ENCODE data around the gene PTRH2.

The PTRH2 gene

GRCh38 chr17:59752446-59752845 lies 45.2 kb upstream of the PTRH2 start:
- Histone ChIP-seq H3K4me3 (ENCODE audit: control insufficient read depth in 1 of 7, extremely low read depth in 1 of 7, insufficient read depth in 4 of 7, low read depth in 2 of 7, low read length in 6 of 7) (no peak overlapping the region), H3K36me3 (ENCODE audit: control insufficient read depth in 4 of 4, insufficient read depth in 4 of 4, low read length in 3 of 4) (peaks cover 0 to 6% (median 4%) of the 10 kb centered on the region in 4 experiments), H3K4me1 (ENCODE audit: control extremely low read depth in 1 of 4, control insufficient read depth in 4 of 4, insufficient read depth in 4 of 4, low read length in 3 of 4) (peaks cover 3 to 14% (median 11%) of the 10 kb centered on the region in 4 experiments), H3K27ac (ENCODE audit: insufficient read depth in 1 of 2, low read depth in 1 of 2, low read length in 2 of 2, poor library complexity in 1 of 2, severe bottlenecking in 2 of 2) (peak overlapping the region in 1 of 2 experiments; percentile 26), H3K27me3 (replicated peaks in 2 of 5; ENCODE audit: control insufficient read depth in 4 of 5, insufficient read depth in 5 of 5, low read length in 4 of 5) (no peaks in the 10 kb centered on the region), H3K9me3 (ENCODE audit: control extremely low read depth in 1 of 5, control insufficient read depth in 4 of 5, insufficient read depth in 2 of 5, low read depth in 1 of 5, low read length in 4 of 5) (no peaks in the 10 kb centered on the region)
- ChIA-PET POLR2A (no interaction called here), CTCF (interaction anchor here (0.7 to 4.0 kb wide), 10 partner anchors 9 to 118 kb away, joined by 3 to 26 read pairs (median 4); no protein-coding TSS in a partner anchor)
- no peak for DNase-seq

- Histone ChIP-seq H3K4me3 (ENCODE audit: control insufficient read depth in 1 of 7, extremely low read depth in 1 of 7, insufficient read depth in 4 of 7, low read depth in 2 of 7, low read length in 6 of 7) (no peak overlapping the region), H3K36me3 (ENCODE audit: control insufficient read depth in 4 of 4, insufficient read depth in 4 of 4, low read length in 3 of 4) (peaks cover 0 to 6% (median 4%) of the 10 kb centered on the region in 4 experiments), H3K27me3 (replicated peaks in 2 of 5; ENCODE audit: control insufficient read depth in 4 of 5, insufficient read depth in 5 of 5, low read length in 4 of 5) (no peaks in the 10 kb centered on the region), H3K4me1 (ENCODE audit: control extremely low read depth in 1 of 4, control insufficient read depth in 4 of 4, insufficient read depth in 4 of 4, low read length in 3 of 4) (peaks cover 3 to 14% (median 11%) of the 10 kb centered on the region in 4 experiments), H3K9me3 (ENCODE audit: control extremely low read depth in 1 of 5, control insufficient read depth in 4 of 5, insufficient read depth in 2 of 5, low read depth in 1 of 5, low read length in 4 of 5) (no peaks in the 10 kb centered on the region), H3K27ac (ENCODE audit: insufficient read depth in 1 of 2, low read depth in 1 of 2, low read length in 2 of 2, poor library complexity in 1 of 2, severe bottlenecking in 2 of 2) (peak overlapping the region in 1 of 2 experiments; percentile 26)
- 96% methylated on average over 10 of the region's 11 CpGs for WGBS (ENCODE audit: insufficient coverage)
- ChIA-PET CTCF (interaction anchor here (0.8 to 4.0 kb wide), 9 partner anchors 13 to 118 kb away, joined by 3 to 26 read pairs (median 4); no protein-coding TSS in a partner anchor), POLR2A (no interaction called here)
- no peak for DNase-seq
These were observed 44.8 kb upstream of the PTRH2 start for GRCh38 chr17:59751955-59752413.

- WGBS (ENCODE audit: insufficient coverage), result no CpG with 5 or more reads among the region's 1 CpG
- CTCF ChIA-PET, result interaction anchor here (1.0 to 1.9 kb wide), 11 partner anchors 12 to 166 kb away, joined by 3 to 7 read pairs (median 3); no protein-coding TSS in a partner anchor
- DNase-seq, result no peak
These were observed 41.4 kb upstream of the PTRH2 start for GRCh38 chr17:59748591-59748990.

DNA sequence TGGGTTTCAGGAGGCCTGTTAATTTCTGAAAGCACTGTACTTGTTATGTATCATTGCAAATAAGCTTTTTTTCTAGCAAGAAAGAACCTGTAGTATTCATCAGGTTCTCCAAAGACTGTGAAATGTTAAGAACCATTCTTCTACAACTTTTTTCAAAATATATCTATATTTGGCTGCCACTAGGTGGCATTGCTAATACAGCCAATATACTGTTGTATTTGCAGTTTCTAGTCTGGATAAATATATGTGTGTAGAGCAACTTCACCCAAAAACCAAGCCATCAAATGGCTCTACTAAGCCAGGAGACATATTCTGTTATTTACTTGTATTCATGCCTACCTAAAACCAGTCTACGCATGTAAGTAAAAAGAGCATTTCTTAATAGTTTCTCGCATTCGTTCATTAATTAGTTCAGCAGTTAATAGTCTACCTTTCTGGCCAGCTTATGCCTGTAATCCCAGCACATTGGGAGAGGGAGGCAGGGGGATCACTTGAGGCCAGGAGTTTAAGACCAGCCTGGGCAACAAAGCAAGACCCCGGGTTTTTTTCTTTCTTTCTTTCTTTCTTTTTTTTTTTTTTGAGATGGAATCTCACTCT lies 39.7 kb upstream of the PTRH2 start:
- peak; percentile 40 to 76 (median 65) for DNase-seq
- Histone ChIP-seq H3K27me3 (replicated peaks in 2 of 5; ENCODE audit: control insufficient read depth in 4 of 5, insufficient read depth in 5 of 5, low read length in 4 of 5) (no peaks in the 10 kb centered on the region), H3K4me3 (ENCODE audit: control insufficient read depth in 1 of 7, extremely low read depth in 1 of 7, insufficient read depth in 4 of 7, low read depth in 2 of 7, low read length in 6 of 7) (no peak overlapping the region), H3K4me1 (ENCODE audit: control extremely low read depth in 1 of 4, control insufficient read depth in 4 of 4, insufficient read depth in 4 of 4, low read length in 3 of 4) (no peaks in the 10 kb centered on the region), H3K9me3 (ENCODE audit: control extremely low read depth in 1 of 5, control insufficient read depth in 4 of 5, insufficient read depth in 2 of 5, low read depth in 1 of 5, low read length in 4 of 5) (peaks cover 0 to 9% (median 1%) of the 10 kb centered on the region in 5 experiments), H3K27ac (ENCODE audit: insufficient read depth in 1 of 2, low read depth in 1 of 2, low read length in 2 of 2, poor library complexity in 1 of 2, severe bottlenecking in 2 of 2) (no peak overlapping the region), H3K36me3 (ENCODE audit: control insufficient read depth in 4 of 4, insufficient read depth in 4 of 4, low read length in 3 of 4) (peaks cover 3 to 13% (median 9%) of the 10 kb centered on the region in 4 experiments)
- POLR2A ChIA-PET, result no interaction called here
- 96% methylated on average over 3 of the region's 4 CpGs for WGBS (ENCODE audit: insufficient coverage)
- CTCF ChIA-PET, result interaction anchor here (1.0 to 2.4 kb wide), 15 partner anchors 8 to 168 kb away, joined by 3 to 7 read pairs (median 3); no protein-coding TSS in a partner anchor

More at GRCh38 chr17:59748591-59748990, 41.4 kb upstream of the PTRH2 start:
- no peak overlapping the region for H3K4me3 ChIP-seq (ENCODE audit: control insufficient read depth in 1 of 7, extremely low read depth in 1 of 7, insufficient read depth in 4 of 7, low read depth in 2 of 7, low read length in 6 of 7)
- H3K27me3 ChIP-seq (replicated peaks in 2 of 5; ENCODE audit: control insufficient read depth in 4 of 5, insufficient read depth in 5 of 5, low read length in 4 of 5), result no peaks in the 10 kb centered on the region
- POLR2A ChIA-PET, result interaction anchor here (0.6 kb wide), 1 partner anchor 127 kb away, joined by 4 read pairs; no protein-coding TSS in a partner anchor
- peaks cover 0 to 9% (median 4%) of the 10 kb centered on the region in 4 experiments for H3K36me3 ChIP-seq (ENCODE audit: control insufficient read depth in 4 of 4, insufficient read depth in 4 of 4, low read length in 3 of 4)
- peaks cover 0 to 3% (median 0%) of the 10 kb centered on the region in 5 experiments for H3K9me3 ChIP-seq (ENCODE audit: control extremely low read depth in 1 of 5, control insufficient read depth in 4 of 5, insufficient read depth in 2 of 5, low read depth in 1 of 5, low read length in 4 of 5)
- H3K4me1 ChIP-seq (ENCODE audit: control extremely low read depth in 1 of 4, control insufficient read depth in 4 of 4, insufficient read depth in 4 of 4, low read length in 3 of 4), result peaks cover 0 to under 1% (median 0%) of the 10 kb centered on the region in 4 experiments
- H3K27ac ChIP-seq (ENCODE audit: insufficient read depth in 1 of 2, low read depth in 1 of 2, low read length in 2 of 2, poor library complexity in 1 of 2, severe bottlenecking in 2 of 2), result no peak overlapping the region

- peaks cover 6 to 17% (median 6%) of the 10 kb centered on the region in 4 experiments for H3K36me3 ChIP-seq (ENCODE audit: control insufficient read depth in 4 of 4, insufficient read depth in 4 of 4, low read length in 3 of 4)
- no CpG with 5 or more reads among the region's 2 CpGs for WGBS (ENCODE audit: insufficient coverage)
- no peaks in the 10 kb centered on the region for H3K27me3 ChIP-seq (replicated peaks in 2 of 5; ENCODE audit: control insufficient read depth in 4 of 5, insufficient read depth in 5 of 5, low read length in 4 of 5)
- H3K4me1 ChIP-seq (ENCODE audit: control extremely low read depth in 1 of 4, control insufficient read depth in 4 of 4, insufficient read depth in 4 of 4, low read length in 3 of 4), result no peaks in the 10 kb centered on the region
- peak overlapping the region in 1 of 2 experiments; percentile 19 for H3K27ac ChIP-seq (ENCODE audit: insufficient read depth in 1 of 2, low read depth in 1 of 2, low read length in 2 of 2, poor library complexity in 1 of 2, severe bottlenecking in 2 of 2)
- no peak for DNase-seq
- no peak overlapping the region for H3K4me3 ChIP-seq (ENCODE audit: control insufficient read depth in 1 of 7, extremely low read depth in 1 of 7, insufficient read depth in 4 of 7, low read depth in 2 of 7, low read length in 6 of 7)
- CTCF ChIA-PET, result interaction anchor here (0.6 to 2.4 kb wide), 7 partner anchors 9 to 169 kb away, joined by 3 to 7 read pairs (median 4); no protein-coding TSS in a partner anchor
- POLR2A ChIA-PET, result no interaction called here
- H3K9me3 ChIP-seq (ENCODE audit: control extremely low read depth in 1 of 5, control insufficient read depth in 4 of 5, insufficient read depth in 2 of 5, low read depth in 1 of 5, low read length in 4 of 5), result peaks cover 0 to 9% (median 1%) of the 10 kb centered on the region in 5 experiments
These were observed 37.8 kb upstream of the PTRH2 start for GRCh38 chr17:59745040-59745439.

- WGBS (ENCODE audit: insufficient coverage), result 88% methylated on average over 2 of the region's 4 CpGs
- ChIA-PET POLR2A (interaction anchor here (0.6 kb wide), 2 partner anchors 104 to 126 kb away, joined by 4 to 7 read pairs; no protein-coding TSS in a partner anchor), CTCF (interaction anchor here (0.7 to 1.2 kb wide), 2 partner anchors 9 to 116 kb away, joined by 3 to 4 read pairs; no protein-coding TSS in a partner anchor)
These were observed 36.6 kb upstream of the PTRH2 start for GRCh38 chr17:59743842-59744241.

GRCh38 chr17:59737324-59737723 lies 30.1 kb upstream of the PTRH2 start:
- Histone ChIP-seq H3K4me1 (ENCODE audit: control extremely low read depth in 1 of 4, control insufficient read depth in 4 of 4, insufficient read depth in 4 of 4, low read length in 3 of 4) (no peaks in the 10 kb centered on the region), H3K27ac (ENCODE audit: insufficient read depth in 1 of 2, low read depth in 1 of 2, low read length in 2 of 2, poor library complexity in 1 of 2, severe bottlenecking in 2 of 2) (no peak overlapping the region), H3K9me3 (ENCODE audit: control extremely low read depth in 1 of 5, control insufficient read depth in 4 of 5, insufficient read depth in 2 of 5, low read depth in 1 of 5, low read length in 4 of 5) (no peaks in the 10 kb centered on the region), H3K4me3 (ENCODE audit: control insufficient read depth in 1 of 7, extremely low read depth in 1 of 7, insufficient read depth in 4 of 7, low read depth in 2 of 7, low read length in 6 of 7) (no peak overlapping the region), H3K27me3 (replicated peaks in 2 of 5; ENCODE audit: control insufficient read depth in 4 of 5, insufficient read depth in 5 of 5, low read length in 4 of 5) (no peaks in the 10 kb centered on the region), H3K36me3 (ENCODE audit: control insufficient read depth in 4 of 4, insufficient read depth in 4 of 4, low read length in 3 of 4) (peaks cover 2 to 24% (median 11%) of the 10 kb centered on the region in 4 experiments)
- WGBS (ENCODE audit: insufficient coverage), result no CpG with 5 or more reads among the region's 3 CpGs
- POLR2A ChIA-PET, result no interaction called here
- CTCF ChIA-PET, result interaction anchor here (1.1 to 1.8 kb wide), 3 partner anchors 11 to 122 kb away, joined by 3 to 7 read pairs (median 3); no protein-coding TSS in a partner anchor
- no peak for DNase-seq

More at GRCh38 chr17:59743842-59744241, 36.6 kb upstream of the PTRH2 start:
- H3K27me3 ChIP-seq (replicated peaks in 2 of 5; ENCODE audit: control insufficient read depth in 4 of 5, insufficient read depth in 5 of 5, low read length in 4 of 5), result no peaks in the 10 kb centered on the region
- no peak overlapping the region for H3K4me3 ChIP-seq (ENCODE audit: control insufficient read depth in 1 of 7, extremely low read depth in 1 of 7, insufficient read depth in 4 of 7, low read depth in 2 of 7, low read length in 6 of 7)
- no peak overlapping the region for H3K27ac ChIP-seq (ENCODE audit: insufficient read depth in 1 of 2, low read depth in 1 of 2, low read length in 2 of 2, poor library complexity in 1 of 2, severe bottlenecking in 2 of 2)
- peaks cover 0 to 9% (median 1%) of the 10 kb centered on the region in 5 experiments for H3K9me3 ChIP-seq (ENCODE audit: control extremely low read depth in 1 of 5, control insufficient read depth in 4 of 5, insufficient read depth in 2 of 5, low read depth in 1 of 5, low read length in 4 of 5)
- no peaks in the 10 kb centered on the region for H3K4me1 ChIP-seq (ENCODE audit: control extremely low read depth in 1 of 4, control insufficient read depth in 4 of 4, insufficient read depth in 4 of 4, low read length in 3 of 4)
- no peak for DNase-seq
- H3K36me3 ChIP-seq (ENCODE audit: control insufficient read depth in 4 of 4, insufficient read depth in 4 of 4, low read length in 3 of 4), result peaks cover 6 to 19% (median 6%) of the 10 kb centered on the region in 4 experiments
